Activated CD8-positive, alpha-beta memory T cell treated with anti-CD3 and anti-CD28 coated beads for 36 hours (primary cell): ENCODE measurements around the gene LCN10. TPM values are rescaled to one million over a fixed set of nuclear protein-coding genes. Genes with fewer than 3 reads are reported as not detected.

Experiments used
- CTCF ChIA-PET: fragments of 350-600 bp; sonication (Branson Sonifier 250); formaldehyde crosslinking; loops from one replicate; lab custom pipeline; 2021; ENCODE audit warnings: antibody characterized with exemption; lab: Charles Lee
- POLR2A ChIA-PET: fragments of 350-600 bp; sonication (Branson Sonifier 250); formaldehyde crosslinking; loops from one replicate; lab custom pipeline; 2021; ENCODE audit warnings: antibody characterized with exemption; lab: Charles Lee
- total RNA-seq, 2 experiments: library from RNA; stranded (reverse); gene quantifications; one replicate each; pipeline ENCODE4 v1.2.3, GENCODE V29; 2021

The LCN10 gene
- total RNA-seq, 2 experiments from 2014 or later: 1.1 to 1.6 TPM

DNA sequence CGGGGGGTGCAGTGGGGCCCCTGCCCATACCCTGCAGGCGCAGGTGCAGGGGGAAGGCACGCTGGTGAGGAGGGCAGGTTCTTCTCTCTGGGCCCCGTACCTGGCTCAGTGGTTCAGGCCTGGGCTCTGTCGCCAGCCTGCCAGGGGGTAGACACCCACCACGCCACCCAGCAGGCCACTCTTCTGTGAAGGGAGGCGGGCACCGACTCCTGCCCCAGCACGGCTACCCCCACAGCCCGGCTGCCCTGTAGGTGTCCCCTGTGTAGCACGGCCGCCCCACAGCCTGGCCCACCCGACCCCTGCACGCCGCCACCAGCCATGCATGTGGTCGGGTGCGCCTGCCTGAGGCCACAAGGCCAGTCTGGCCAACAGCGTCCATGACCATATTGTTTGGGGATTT lies 3.9 kb upstream of the LCN10 start:
- ChIA-PET CTCF (interaction anchor here (0.6 kb wide), 1 partner anchor 222 kb away, joined by 3 read pairs; no protein-coding TSS in a partner anchor), POLR2A (no interaction called here)

DNA sequence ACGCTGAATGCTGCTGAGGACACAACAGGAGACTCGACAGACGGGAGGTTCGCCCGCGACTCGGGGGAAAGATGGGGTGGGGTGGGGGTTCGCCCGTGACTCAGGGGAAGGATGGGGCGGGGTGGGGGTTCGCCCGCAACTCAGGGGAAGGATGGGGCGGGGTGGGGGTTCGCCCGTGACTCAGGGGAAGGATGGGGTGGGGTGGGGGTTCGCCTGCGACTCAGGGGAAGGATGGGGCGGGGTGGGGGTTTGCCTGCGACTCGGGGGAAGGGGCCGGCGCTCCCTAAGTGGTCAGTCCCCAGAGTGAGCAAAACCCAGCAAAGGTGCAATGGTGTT lies 3.4 kb upstream of the LCN10 start:
- POLR2A ChIA-PET: interaction anchor here (0.7 kb wide), 1 partner anchor 17 kb away, joined by 6 read pairs; no protein-coding TSS in a partner anchor
- CTCF ChIA-PET: no interaction called here

DNA sequence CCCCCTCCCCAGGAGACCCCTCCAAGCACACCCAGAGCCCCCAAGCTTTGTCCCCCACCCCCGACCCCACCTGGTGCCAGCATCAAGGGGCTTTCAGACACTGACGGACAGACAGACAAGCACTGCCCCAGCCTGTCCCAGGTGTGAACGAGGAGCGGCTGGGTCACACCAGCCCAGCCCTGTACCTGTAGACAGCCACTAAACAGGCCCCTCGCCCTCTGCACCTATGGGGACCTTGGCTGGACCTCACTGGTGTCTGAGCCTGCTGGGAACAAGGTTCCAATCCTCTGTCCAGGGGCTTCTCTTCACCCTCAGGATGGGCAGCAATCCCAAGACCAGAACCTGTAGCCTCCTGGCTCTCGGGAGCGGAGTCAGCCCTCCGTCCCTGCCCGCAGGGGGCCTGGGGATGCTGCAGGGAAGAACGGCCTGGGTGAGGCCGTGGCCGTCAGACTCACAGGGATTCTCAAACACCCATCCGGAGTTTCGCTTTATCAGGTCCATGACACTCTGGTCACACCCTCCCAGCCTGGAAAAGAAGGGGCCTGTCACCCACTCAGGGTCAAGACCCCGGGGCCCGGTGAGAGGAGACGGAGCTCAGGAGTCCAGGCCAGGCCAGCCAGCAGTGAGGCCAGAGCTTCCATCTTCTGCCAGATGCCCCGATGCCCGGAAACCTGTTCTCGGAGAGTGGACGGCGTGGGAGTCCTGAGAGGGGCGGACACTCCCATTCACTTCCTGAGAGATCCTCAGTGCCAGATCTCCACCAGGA lies 2.8 kb upstream of the LCN10 start:
- ChIA-PET CTCF (interaction anchor here (0.7 to 0.9 kb wide), 3 partner anchors 13 to 284 kb away, joined by 3 read pairs; no protein-coding TSS in a partner anchor), POLR2A (interaction anchor here (0.7 kb wide), 1 partner anchor 17 kb away, joined by 6 read pairs; no protein-coding TSS in a partner anchor)

DNA sequence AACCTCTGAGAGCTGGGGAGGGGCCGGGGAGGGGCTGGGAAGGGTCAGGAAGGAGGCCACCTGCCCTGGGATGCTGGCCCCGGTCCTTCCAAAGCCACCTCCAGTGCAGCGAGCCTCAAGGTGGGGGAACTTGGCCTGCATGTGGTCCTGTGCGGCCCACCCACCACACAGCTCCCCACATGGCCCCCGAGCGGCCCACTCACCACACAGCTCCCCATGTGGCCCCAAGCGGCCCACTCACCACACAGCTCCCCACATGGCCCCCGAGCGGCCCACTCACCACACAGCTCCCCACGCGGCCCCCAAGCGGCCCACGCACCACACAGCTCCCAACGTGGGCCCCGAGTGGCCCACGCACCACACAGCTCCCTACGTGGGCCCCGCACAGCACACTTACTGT lies 2.0 kb upstream of the LCN10 start:
- POLR2A ChIA-PET: no interaction called here
- CTCF ChIA-PET: interaction anchor here (0.6 to 0.9 kb wide), 4 partner anchors 12 to 285 kb away, joined by 3 read pairs; no protein-coding TSS in a partner anchor

DNA sequence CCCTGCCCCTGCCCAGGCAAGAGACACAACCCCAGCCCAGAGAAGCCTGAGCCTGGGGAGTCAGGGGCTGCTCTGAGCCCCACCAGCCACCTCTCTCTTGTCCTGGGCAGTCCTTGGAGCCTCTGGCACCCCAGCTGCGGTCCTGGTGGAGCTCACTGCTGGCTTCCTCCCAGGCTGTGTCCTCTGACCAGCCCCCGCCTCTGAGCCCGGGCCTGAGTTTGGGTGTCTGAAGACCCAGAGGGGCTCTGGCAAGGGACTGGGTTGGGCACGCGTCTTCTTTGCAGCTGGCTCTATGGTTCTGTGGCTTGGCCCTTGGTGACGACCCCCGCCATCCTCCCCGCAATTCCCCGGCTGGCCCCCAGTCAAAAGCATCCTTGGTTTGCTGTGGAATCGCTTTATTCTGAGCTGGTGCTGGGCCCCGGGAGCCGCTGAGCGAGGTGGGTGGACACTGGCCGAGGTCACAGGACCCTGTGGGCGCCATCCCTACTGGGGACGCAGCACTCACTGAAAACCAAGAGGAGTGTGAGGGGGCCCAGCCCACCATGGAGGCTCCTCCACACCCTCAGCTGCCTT lies 985 bp upstream of the LCN10 start:
- CTCF ChIA-PET: no interaction called here

DNA sequence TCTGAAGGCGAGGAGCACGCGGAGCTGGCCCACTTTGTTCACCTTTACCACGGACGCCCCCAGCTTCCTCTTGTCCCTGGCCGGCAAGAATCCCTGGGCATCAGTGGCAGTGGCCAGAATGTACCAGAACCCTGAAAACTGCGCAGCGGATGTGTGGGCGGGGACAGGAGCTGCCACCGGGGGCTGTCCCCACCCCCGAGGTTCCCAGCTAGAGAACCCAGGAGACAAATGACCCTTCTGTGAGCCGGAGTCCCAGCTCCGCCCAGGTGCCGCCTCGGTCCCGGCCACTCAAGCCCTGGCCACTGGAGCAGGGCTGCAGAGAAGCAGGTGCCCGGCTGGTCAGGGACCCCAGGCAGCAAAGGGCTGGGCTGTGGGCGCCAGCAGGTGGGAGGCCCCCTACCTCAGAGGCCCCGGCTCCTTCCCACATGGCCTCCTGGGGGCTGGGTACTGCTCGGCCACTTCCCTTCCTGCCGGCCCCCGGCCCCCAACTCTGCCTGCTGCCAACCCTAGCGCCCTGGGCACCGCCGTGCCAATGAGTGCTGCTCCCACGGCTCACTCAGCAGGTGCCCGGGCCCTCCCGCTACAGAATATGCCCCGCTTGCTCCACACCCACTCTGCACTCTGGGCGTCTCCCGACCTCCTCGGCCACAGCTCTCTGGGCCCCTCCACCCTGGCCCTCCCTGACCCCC lies 713 bp downstream of the LCN10 start:
- CTCF ChIA-PET: interaction anchor here (1.0 to 2.4 kb wide), 3 partner anchors 14 to 311 kb away, joined by 3 to 8 read pairs (median 3); partner anchors contain the start of gene LCN8

More for the DNA sequence above, 985 bp upstream of the LCN10 start:
- POLR2A ChIA-PET: no interaction called here

DNA sequence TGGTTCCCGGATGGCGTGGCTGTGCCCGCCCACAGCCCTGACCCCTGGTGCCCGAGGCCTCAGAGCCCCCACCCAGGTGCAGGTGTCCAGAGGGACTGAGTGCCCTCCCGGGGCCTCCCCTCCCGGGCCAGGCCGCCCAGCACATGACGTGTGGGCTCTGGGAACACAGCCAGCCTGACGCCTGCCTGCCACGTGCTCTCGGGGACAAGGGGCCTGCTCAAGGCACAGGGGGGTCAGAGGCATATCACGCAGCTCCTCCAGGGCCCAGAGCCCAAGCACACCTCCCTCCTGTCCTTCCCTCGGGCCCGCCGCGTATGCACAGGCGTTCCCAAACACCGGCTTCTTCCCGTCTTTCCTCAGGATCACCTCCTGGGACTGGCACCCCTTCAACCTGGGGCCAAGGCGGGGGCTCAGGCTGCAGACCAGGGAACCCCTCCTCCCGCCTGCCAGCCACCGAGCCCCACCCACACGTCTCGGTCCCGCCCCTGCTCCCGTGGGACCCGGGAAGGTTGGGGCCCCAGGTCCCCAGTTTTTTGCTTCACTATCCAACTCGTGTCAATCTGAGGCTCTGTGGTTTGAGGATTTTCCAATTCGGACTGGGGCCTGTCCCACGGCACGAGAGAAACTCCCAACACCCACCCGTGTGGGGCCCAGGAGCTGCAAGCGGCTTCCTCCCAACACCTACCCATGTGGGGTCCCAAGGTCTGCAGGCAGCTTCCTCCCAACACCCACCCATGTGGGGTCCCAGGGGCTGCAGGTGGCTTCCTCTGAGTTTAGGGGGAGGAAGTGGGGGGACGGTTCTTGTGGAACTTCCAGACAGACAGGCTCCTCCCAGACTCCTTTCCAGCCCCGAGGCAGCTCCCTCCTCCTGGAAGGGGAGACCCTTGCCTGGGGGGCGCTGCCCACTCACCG lies 1.5 kb downstream of the LCN10 start:
- POLR2A ChIA-PET: interaction anchor here (0.6 to 1.4 kb wide), 2 partner anchors 9 to 14 kb away, joined by 3 to 5 read pairs; no protein-coding TSS in a partner anchor

More for the DNA sequence above, 713 bp downstream of the LCN10 start:
- POLR2A ChIA-PET: interaction anchor here (1.4 kb wide), 1 partner anchor 15 kb away, joined by 5 read pairs; no protein-coding TSS in a partner anchor

DNA sequence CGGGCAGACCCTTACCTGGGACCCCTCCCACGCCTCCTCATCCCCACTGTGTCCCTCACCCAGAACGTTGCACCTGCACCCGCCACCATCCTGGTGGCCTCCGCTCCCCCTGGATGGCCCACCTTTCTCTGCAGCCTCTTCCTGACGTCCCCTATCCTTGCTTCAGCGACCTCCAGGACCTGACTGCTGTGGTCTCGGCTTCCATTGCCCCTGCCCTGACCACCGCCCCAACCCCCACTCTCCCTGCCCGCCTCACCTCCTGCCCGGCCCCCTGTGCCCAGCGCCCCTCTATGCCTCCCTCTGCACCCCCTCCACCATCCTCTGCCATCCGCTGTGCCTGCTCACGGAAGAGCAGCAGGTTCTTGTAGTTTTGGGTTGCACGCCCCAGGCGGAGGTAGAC lies 2.2 kb downstream of the LCN10 start:
- POLR2A ChIA-PET: no interaction called here

More for the DNA sequence above, 1.5 kb downstream of the LCN10 start:
- CTCF ChIA-PET: interaction anchor here (1.0 to 2.4 kb wide), 3 partner anchors 13 to 312 kb away, joined by 3 to 8 read pairs (median 3); partner anchors contain the start of gene LCN8

DNA sequence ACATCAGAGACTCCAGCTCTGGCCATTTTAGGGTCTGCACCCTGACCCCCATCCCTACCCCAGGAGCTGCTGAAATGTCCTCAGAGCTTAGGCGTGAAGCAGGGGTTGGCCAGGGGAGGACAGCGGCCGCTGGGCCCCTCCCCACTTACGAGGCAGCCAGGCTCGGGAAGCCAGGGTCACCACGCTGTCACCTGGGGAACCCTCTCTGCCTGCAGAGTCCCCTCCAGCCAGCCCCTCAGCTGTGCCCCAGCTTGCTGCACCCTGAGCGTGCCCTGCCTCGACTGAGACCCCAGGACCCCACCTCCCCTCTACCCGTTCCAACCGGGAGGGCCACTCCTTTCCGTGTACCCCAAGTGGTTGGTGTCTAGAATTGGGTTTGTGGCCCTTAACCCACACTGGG lies 2.7 kb downstream of the LCN10 start:
- ChIA-PET POLR2A (no interaction called here), CTCF (interaction anchor here (2.4 kb wide), 1 partner anchor 12 kb away, joined by 8 read pairs; no protein-coding TSS in a partner anchor)

More for the DNA sequence above, 2.2 kb downstream of the LCN10 start:
- CTCF ChIA-PET: interaction anchor here (2.4 kb wide), 1 partner anchor 13 kb away, joined by 8 read pairs; no protein-coding TSS in a partner anchor

DNA sequence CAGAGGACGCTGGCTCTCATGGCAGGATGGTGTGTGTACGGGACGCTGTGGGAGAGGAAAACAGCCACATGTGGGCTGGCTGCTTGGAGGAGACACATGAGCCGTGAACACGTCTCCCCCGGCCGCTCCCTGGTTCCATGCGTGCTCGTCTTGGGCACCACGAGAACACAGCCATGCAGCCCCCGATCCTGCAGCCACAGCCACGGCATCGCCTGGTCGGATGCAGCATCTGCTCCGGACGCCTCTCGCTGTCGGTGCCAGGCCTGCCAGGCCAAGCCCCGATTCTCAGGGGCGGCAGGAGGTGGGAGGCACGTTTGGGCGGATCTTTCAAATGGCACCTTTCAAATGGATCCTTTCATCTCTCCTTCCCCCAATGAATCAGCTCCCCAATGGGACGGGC lies 3.2 kb downstream of the LCN10 start:
- ChIA-PET POLR2A (no interaction called here), CTCF (no interaction called here)

DNA sequence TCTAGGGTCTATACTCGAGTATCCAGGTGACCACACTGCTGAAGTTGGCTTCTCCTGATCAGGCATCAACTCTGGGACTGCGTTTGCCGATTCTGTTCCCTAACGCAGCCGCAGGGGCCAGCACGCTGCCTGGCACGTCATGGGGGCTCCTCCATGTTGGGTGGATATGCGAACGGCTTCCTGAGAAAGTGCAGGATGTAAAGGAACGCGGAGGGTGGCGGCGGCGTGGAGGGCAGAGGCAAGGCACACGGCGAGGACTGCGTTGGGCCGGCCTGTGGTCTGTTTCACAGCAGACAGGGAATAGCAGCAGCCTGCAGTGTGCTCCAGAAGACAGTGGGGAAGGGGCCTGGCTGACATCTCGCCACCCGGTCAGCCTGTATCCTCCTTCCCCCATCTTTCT lies 3.8 kb downstream of the LCN10 start:
- POLR2A ChIA-PET: no interaction called here
- CTCF ChIA-PET: interaction anchor here (1.1 kb wide), 1 partner anchor 10 kb away, joined by 3 read pairs; no protein-coding TSS in a partner anchor

DNA sequence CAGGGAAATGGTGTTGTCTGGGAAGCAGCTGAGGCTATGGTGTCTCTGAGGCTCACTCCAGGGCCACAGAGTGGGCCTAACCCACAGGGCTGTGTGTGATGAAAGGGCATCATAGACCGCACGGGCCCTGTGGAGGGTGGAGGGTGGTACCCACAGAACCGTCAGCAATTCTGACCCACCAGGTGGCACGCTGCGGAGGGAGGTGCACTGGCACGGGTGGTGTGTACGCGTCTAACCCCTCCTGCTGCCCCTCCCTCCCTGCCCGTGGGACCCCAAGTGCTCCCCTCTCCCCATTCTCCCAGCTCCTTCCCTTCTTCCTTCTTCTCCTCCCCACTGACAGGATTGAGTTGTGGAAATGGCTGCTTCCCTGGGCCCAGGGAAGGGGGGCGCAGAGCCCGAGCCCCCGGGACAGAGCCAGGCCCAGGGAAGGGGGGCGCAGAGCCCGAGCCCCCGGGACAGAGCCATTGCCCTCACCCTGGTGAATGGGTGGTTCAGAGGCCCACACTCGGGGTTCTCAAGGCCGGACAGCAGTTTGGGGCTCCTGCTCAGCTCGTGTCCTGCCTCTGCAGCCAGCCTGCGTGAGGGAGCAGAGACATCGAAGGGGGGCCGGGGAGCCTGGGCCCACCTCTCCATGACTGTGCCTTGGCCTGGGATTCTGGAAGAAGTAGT lies 6.8 kb downstream of the LCN10 start:
- ChIA-PET POLR2A (no interaction called here), CTCF (interaction anchor here (1.3 to 2.2 kb wide), 2 partner anchors 8 to 20 kb away, joined by 3 to 8 read pairs; no protein-coding TSS in a partner anchor)

DNA sequence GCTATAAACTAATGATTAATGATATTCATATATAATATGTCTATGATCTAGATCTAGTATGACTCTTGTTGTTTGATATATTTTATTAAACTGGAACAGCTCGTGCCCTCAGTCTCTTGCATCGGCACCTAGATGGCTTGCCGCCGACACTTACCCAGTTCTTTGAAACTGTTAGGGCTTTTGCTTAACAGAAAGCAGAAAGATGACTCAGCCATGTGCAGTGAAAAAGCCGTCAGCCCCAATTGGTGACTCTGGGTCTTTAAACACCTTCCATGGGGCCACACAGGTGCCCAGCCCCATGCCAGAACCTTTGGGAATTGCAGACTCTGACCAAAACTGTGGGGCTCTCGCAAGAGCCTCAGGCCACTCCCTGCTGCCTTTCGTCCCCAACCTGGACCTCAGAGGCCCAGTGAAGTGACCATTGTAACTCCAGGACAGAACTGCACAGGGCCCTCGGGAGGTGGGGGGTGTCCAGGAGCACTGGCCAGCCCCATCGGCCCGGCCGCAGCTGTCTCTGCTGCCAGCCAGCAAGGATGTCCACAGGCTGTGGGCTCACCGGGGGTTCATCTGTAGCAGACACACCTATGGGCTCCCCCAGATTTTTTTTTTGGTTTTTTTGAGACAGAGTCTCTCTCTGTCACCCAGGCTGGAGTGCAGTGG lies 7.8 kb downstream of the LCN10 start:
- ChIA-PET POLR2A (no interaction called here), CTCF (interaction anchor here (1.3 kb wide), 1 partner anchor 19 kb away, joined by 3 read pairs; no protein-coding TSS in a partner anchor)

DNA sequence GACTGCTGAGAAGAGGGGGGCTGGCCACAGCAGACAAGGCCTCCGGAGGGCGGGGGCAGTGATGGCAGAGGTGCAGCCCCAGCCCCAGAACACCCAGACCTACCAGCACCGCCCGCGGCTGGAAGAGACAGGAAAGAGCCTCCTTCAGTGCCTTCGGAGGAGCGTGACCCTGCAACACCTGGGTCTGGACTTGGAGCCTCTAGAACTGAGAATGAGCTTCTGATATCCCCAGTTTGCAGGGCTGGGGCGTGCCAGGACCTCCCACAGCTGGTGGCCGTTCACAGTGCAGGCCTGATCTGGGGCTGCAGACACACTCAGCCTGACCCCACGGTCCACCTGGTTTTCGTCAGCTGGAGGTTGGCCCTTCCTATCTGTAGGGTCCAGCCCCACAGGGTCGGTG lies 9.1 kb downstream of the LCN10 start:
- CTCF ChIA-PET: no interaction called here

DNA sequence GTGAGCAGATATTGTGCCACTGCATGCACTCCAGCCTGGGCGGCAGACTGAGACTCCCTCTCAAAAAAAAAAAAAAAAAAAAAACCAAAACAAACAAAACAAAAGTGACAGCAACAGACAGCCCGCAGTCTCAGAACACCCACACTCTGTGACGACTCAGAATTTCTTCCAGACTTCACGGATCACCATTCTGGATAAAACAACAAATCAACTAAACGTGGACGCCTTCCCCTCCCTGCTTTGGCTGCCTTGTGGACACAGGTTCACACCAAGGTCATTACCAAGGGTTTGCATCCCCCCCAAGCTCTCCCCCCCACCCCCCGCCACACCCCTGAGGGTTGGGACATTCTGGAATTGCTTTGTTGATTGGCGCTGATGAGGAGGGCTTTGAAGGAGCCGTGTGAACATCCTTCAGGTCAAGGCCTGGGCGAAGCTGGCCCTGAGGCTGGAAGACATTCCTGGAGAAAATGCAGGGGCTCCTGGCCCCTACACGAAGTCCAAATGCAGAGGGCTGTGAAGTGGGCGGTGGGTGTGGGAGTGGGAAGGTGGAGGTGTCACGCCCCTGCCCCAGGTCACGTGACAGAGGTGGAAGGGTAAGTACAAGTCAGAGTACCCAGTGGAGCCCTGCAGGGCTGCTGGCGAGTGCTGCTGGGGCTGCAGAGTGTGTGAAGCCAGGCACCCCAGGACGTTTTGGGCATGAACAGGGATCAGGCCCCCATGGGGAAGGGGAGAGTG lies 10.1 kb downstream of the LCN10 start:
- ChIA-PET CTCF (interaction anchor here (0.7 to 1.5 kb wide), 2 partner anchors 13 to 120 kb away, joined by 3 read pairs; partner anchors contain the start of gene MAMDC4), POLR2A (interaction anchor here (0.6 to 0.7 kb wide), 2 partner anchors 65 to 186 kb away, joined by 4 to 15 read pairs; no protein-coding TSS in a partner anchor)

More for the DNA sequence above, 9.1 kb downstream of the LCN10 start:
- POLR2A ChIA-PET: no interaction called here

DNA sequence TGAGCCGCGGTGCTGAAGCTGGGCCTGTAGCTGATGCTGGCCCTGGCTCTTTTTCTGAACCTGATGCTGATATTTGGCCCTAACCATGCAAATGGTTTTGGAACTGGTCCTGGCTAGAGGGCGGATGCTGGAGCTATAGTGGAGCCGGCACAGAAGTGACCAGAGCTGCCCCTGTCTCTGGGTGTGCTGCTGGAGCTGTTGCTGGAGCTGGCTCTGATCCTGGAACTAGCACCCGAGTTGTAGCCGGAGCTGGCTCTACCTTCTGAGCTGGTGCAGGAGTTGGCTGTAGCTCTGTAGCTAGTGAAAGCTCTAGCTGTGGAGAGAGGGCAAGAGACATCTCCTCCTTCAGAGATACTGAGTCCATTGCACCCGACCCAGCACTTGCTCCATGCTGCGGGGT lies 12.8 kb downstream of the LCN10 start:
- ChIA-PET CTCF (interaction anchor here (0.9 to 2.3 kb wide), 5 partner anchors 9 to 63 kb away, joined by 3 to 8 read pairs (median 4); partner anchors contain the start of gene LCN8), POLR2A (interaction anchor here (0.8 kb wide), 1 partner anchor 693 kb away, joined by 3 read pairs; the partner anchor contains the start of genes EXD3 and NOXA1)
